Airway epithelial cell (primary cell): ENCODE results near the gene NUP93. TPM values are rescaled to one million over a fixed set of nuclear protein-coding genes. Genes with fewer than 3 reads are reported as not detected.

ENCODE experiments used
- total RNA-seq: library from RNA; depleted of rRNA; stranded (reverse); fragments of >200 nt; gene quantifications from 2 replicates; pipeline ENCODE4 v1.2.3, GENCODE V29; 2015

The NUP93 gene
- total RNA-seq = 52.4 and 72.1 TPM in 2 replicates

GRCh38 chr16:56729735-56730662 is at the start of gene NUP93:
NUP93 (plus strand) TSS chr16:56730129; CDS start chr16:56748248, 18,119 bp downstream.

GRCh38 chr16:56681939-56682702 is 47.8 kb upstream of the NUP93 start, which contains the start of gene MT1X:
MT1X (plus strand) TSS chr16:56682470; CDS start chr16:56682541, 71 bp downstream.

GRCh38 chr16:56864960-56865359 is 135.0 kb downstream of the NUP93 start, which contains the start of gene SLC12A3:
SLC12A3 (plus strand) TSS chr16:56865207; CDS start chr16:56865236, 29 bp downstream.

Other genes with a start within 250 kb of the NUP93 start
- 29.3 and 35.9 TPM in 2 replicates for gene BBS2, start 210.1 kb upstream of the NUP93 start, total RNA-seq
- not detected in 2 replicates for gene MT4, start 165.1 kb upstream of the NUP93 start, total RNA-seq
- not detected in 2 replicates for gene MT3, start 140.6 kb upstream of the NUP93 start, total RNA-seq
- gene MT2A, start 121.5 kb upstream of the NUP93 start, total RNA-seq = 602 and 1,004 TPM in 2 replicates
- 367 and 549 TPM in 2 replicates for gene MT1E, start 104.3 kb upstream of the NUP93 start, total RNA-seq
- gene MT1M, start 97.5 kb upstream of the NUP93 start, total RNA-seq = not detected in 2 replicates
- not detected in 2 replicates for gene MT1A, start 91.5 kb upstream of the NUP93 start, total RNA-seq
- not detected in 2 replicates for gene MT1B, start 78.2 kb upstream of the NUP93 start, total RNA-seq
- 1.5 and 6.8 TPM in 2 replicates for gene MT1F, start 72.2 kb upstream of the NUP93 start, total RNA-seq
- 1.1 TPM in 1 of 2 replicates, not detected in the other for gene MT1G, start 62.1 kb upstream of the NUP93 start, total RNA-seq
- not detected in 2 replicates for gene MT1H, start 60.3 kb upstream of the NUP93 start, total RNA-seq
- gene MT1X, start 47.7 kb upstream of the NUP93 start, total RNA-seq = 1,022 and 1,842 TPM in 2 replicates
- not detected in 2 replicates for gene SLC12A3, start 135.1 kb downstream of the NUP93 start, total RNA-seq
- gene HERPUD1, start 202.0 kb downstream of the NUP93 start, total RNA-seq = 37.2 and 57.1 TPM in 2 replicates
- not detected in 2 replicates for gene CETP, start 231.8 kb downstream of the NUP93 start, total RNA-seq